GM15510 (cell line): ENCODE results near the gene TYSND1.

Experiments used
- POLR2A ChIP-seq: IDR thresholded peaks from 3 replicates; pipeline ENCODE4 v1.6.1; 2011; ENCODE audit warnings: borderline replicate concordance; ENCODE audit not compliant: insufficient read length; ENCODE audit errors: extremely low read depth

The TYSND1 gene

GRCh38 chr10:70142555-70142954 lies 3.9 kb downstream of the TYSND1 start:
- TF ChIP-seq POLR2A: no peak

- TF ChIP-seq POLR2A: no peak
Observed at GRCh38 chr10:70140297-70140696, 6.2 kb downstream of the TYSND1 start.

- no peak for TF ChIP-seq POLR2A
Observed at GRCh38 chr10:70139997-70140250, 6.6 kb downstream of the TYSND1 start.

- no peak for TF ChIP-seq POLR2A
Observed at GRCh38 chr10:70139151-70139996, 7.1 kb downstream of the TYSND1 start.

GRCh38 chr10:70137927-70138883 lies 8.3 kb downstream of the TYSND1 start:
- TF ChIP-seq POLR2A: no peak

GRCh38 chr10:70137135-70137534 lies 9.4 kb downstream of the TYSND1 start:
- TF ChIP-seq POLR2A: no peak

GRCh38 chr10:70135684-70136083 lies 10.8 kb downstream of the TYSND1 start:
- no peak for TF ChIP-seq POLR2A

GRCh38 chr10:70135046-70135445 lies 11.5 kb downstream of the TYSND1 start:
- no peak for TF ChIP-seq POLR2A

- TF ChIP-seq POLR2A: peak; percentile 77
Observed at GRCh38 chr10:70132098-70133029, 14.1 kb downstream of the TYSND1 start, which contains the start of gene AIFM2. Gene AIFM2 (minus strand): TSS chr10:70132825. CDS start chr10:70124084, 8,741 bp downstream.

- no peak for TF ChIP-seq POLR2A
Observed at GRCh38 chr10:70131560-70131937, 15.0 kb downstream of the TYSND1 start.

GRCh38 chr10:70130878-70131559 lies 15.5 kb downstream of the TYSND1 start:
- no peak for TF ChIP-seq POLR2A

- no peak for TF ChIP-seq POLR2A
Observed at GRCh38 chr10:70126700-70127395, 19.7 kb downstream of the TYSND1 start.

GRCh38 chr10:70125918-70126552 lies 20.5 kb downstream of the TYSND1 start:
- TF ChIP-seq POLR2A: no peak
